D721Med (cell line): ENCODE data around the gene DUS4L.

ENCODE experiments used
- DNase-seq: peaks from one replicate; pipeline ENCODE4 v3.0.0; 2011; ENCODE audit warnings: low spot score; ENCODE audit not compliant: insufficient read length
- FAIRE-seq: peaks from 2 replicates; lab custom pipeline; 2011; peaks lifted over from hg19 to GRCh38; lab: Jason Lieb, UNC
- CTCF ChIP-seq: IDR thresholded peaks from 2 replicates; pipeline ENCODE4 v1.5.1; 2012; ENCODE audit warnings: mild to moderate bottlenecking, control low read depth; ENCODE audit not compliant: insufficient read depth; ENCODE audit errors: missing control alignments

DUS4L gene

DNA sequence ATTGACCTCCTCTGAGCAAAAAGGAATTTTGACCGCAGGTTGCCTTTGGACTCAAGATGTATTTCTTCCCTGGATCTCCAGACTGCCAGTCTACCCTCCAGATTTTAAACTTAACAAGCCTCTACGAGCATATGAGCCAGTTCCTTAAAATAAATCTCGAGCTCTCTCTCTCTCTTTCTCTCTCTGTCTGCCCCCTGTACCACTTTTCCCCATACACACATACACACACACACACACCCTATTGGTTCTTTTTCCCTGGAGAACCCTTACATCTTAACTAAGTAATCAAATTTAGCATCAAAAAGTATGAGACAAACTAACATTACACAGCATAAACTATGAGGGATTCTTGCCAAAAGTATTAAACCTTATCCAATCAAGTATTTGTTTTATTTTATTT, 27.6 kb downstream of the DUS4L start:
- no peak for TF ChIP-seq CTCF
- DNase-seq: no peak
- FAIRE-seq: no peak

DNA sequence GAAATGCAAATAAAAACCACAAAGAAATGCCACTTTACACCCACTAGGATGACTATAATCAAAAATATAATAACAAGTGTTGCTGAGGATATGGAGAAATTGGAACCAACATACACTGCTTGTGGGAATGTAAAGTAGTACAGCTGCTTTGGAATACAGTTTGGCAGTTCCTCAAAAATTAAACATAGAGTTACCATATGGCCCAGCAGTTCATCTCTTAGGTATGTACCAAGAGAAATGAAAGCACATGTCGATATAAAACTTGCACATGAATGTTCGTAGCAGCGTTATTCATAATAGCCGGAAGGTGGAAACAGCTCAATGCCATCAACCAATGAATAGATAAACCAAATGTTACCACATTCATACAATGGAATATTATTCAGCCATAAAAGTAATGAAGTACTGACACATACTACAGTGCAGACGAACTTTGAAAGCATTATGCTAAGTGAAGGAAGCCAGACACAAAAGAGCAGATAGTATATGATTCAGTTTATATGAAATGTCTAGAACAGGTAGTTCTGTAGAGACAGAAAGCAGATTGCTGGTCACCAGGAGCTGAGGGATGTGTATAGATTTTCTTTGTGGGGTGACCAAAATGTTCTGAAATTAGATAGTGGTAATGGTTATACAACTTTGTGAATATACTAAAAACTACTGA, 28.7 kb downstream of the DUS4L start:
- no peak for TF ChIP-seq CTCF
- no peak for FAIRE-seq
- DNase-seq: no peak

DNA sequence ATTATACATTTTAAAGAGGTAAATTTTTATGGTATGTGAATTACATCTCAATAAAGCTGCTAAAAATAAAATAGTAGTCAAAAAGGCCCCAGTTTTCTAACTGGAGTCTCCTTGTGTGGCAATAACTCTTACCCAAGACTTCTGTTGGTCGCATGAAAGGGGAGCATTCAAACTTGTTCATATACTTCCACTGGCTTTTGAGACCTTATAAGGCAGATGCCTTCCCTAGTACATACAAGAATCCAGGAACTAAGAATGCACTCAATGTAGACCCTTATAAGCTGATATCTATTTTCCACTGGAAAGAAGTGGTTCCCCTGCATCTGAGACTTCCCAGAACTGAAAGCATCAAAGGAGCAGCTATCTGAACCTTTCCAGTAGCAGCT, 29.2 kb downstream of the DUS4L start:
- FAIRE-seq (no peak), DNase-seq (no peak)
- no peak for TF ChIP-seq CTCF

- DNase-seq: no peak
- no peak for TF ChIP-seq CTCF
- no peak for FAIRE-seq
These were observed 31.4 kb downstream of the DUS4L start for GRCh38 chr7:107594961-107595737.

DNA sequence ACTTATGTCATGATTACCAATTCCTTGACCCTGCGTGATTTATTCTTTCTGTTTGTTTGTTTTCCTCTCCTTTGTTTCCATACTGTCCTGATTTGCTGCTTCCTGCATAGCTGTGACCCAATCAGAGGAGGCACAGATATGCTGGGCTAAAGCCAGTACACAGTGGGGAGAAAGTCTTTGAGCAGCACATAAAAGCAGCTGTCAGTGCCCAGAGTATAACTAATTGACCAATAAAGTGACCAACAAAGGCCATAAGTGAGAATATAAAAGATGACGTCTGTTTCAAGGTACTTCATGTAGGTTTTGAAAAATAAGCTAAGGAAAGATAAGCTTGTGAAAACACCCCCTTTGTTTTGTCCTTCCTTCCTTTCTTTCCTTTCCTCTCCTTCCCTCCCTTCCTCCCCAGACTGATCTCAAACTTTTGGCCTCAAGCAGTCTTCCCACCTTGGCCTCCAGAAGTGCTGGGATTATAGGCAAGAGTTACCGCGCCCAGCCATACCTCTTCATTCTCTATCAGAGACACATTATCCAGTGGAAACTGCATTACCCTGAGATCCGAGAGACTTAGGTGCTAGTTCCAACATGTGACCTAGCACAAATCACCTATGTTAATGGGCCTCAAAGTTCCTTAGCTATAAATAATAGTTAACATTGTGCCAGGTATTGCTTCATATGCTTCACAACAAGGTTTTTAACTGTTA, 33.3 kb downstream of the DUS4L start:
- no peak for FAIRE-seq
- no peak for TF ChIP-seq CTCF
- no peak for DNase-seq

- FAIRE-seq: no peak
- no peak for DNase-seq
- no peak for TF ChIP-seq CTCF
These were observed 33.8 kb downstream of the DUS4L start for GRCh38 chr7:107597582-107597916.

DNA sequence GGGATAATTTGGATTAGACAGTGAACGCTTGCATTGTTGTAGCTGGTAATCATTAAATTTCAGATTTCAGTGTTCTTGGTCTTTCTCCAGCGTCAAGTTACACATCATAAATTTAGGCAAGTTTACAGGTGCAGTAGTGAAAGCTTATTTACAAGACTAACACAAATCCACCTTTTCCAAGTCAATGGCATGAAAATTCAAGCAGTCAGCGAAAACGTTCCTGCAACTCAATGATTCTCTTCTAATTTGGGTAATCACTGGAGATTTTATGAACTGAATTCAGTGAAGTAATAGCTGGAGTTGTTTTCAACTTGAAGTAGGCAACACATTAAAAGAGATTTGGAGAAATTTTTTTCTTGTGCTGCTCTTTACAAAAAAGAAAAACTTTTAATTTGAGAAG, 34.2 kb downstream of the DUS4L start:
- DNase-seq: no peak
- no peak for TF ChIP-seq CTCF
- no peak for FAIRE-seq
